ENCODE data around the gene FEZ2.
"Not testable (repeated sequence)": the region's sequence is repeated elsewhere in the genome, so short reads cannot be mapped to it uniquely, and the experiment has no call there.

The FEZ2 gene, protein sequence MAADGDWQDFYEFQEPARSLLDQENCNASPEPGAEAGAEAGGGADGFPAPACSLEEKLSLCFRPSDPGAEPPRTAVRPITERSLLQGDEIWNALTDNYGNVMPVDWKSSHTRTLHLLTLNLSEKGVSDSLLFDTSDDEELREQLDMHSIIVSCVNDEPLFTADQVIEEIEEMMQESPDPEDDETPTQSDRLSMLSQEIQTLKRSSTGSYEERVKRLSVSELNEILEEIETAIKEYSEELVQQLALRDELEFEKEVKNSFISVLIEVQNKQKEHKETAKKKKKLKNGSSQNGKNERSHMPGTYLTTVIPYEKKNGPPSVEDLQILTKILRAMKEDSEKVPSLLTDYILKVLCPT

DNA sequence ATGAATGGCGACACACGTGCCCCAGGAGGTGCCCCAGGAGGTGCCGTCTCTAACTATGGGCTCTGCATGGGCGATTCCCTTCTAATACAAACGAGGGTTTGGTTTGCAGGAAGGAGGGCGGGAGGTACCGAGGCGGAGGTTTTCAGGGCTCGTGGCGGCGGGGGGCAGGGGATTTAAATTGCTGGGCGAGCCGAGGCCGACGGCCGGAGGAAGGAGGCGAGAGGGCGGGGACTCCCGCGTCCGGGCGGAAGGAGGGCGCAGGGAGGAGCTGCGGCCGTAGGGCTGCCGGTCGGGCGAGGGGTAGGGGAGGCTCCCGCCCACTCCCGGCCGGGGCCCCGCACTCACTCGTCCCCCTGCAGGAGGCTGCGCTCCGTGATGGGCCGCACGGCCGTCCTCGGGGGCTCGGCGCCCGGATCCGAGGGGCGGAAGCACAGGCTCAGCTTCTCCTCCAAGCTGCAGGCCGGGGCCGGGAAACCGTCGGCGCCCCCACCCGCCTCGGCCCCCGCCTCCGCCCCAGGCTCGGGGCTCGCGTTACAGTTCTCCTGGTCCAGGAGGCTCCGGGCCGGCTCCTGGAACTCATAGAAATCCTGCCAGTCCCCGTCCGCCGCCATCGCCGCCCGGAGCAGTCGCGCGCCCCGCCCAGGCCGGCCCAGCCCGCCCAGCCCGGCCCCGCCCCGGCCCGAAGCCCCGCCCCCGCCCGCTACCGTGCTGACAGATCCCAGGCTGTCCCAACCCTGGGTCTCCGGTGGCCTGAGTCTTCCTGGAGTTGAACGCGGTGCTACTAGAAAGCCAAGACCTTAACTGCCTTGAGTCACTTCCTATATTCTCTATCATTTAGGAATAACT, at the start of gene FEZ2:
TSS of gene FEZ2 (minus strand) at position 637 of the 846 bp plus-strand sequence. CDS start at position 611, 26 bp downstream.
- DNase-seq = peak; percentile 43

DNA sequence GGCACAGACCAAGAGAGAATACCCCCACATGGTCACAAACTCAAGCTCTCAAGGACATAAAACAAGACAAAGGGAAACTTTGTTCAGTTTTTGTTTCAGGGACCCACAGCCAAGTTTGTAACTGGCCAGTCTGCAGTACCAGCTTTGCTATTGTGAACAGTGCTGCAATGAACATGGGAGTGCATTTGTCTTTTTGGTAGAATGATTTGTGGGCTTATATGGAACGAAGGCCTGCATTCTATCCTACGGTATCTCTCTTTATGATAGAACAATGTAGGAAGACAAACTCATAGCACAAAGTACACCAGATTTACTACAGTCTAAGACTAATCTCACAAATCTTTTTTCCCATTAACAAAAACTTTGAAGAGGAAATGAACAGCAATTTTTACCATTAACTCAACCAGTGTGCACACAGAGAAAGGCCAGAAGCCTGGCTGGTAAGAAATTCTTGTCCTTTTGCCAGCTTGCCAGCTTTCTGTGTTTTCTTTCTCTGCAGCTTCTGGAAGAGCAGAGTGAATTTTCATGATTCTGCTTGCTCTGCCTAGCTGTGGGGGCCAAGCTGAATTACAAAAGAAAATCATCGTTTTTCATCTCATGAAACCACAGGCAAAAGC, 37.1 kb upstream of the FEZ2 start:
- no peak for DNase-seq

DNA sequence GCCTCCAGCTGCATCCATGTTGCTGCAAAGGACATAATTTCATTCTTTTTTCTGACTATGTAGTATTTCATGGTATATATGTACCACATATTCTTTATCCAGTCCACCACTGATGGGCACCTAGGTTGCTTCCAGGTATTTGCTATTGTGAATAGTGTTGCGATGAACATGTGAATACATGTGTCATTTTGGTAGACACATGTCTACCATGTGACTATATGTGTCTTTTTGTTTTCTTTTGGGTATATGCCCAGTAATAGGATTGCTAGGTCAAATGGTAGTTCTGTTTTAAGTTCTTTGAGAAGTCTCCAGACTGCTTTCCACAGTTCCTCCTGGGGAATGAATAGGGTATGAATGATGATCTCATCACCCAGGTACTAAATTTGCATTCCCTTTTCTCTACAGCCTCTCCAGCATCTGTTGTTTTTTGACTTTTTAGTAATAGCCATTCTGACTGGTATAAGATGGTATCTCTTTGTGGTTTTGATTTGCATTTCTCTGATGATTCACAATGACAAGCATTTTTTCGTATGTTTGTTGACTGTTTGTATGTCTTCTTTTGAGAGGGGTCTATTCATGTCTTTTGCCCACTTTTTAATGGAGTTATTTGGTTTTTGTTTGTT, 35.6 kb upstream of the FEZ2 start:
- DNase-seq = no peak

DNA sequence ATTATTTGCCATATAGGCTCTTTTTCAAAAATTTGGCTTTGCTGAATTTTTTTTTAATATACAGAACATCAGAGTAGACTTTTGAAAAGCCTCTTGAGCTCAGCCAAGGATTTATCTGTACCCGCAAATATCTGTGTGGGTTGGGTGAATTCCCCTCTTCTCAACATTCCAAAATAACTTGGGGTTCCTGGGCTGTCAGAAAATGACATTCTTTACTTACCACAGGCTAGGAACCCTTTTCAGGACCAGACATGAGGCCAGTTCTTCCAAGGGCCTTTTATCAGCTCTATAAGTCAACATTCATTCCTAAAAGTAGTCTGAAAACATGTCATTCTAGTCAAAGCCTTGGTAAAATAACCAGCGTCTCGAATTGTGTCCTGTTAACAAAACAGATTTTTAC, 28.8 kb upstream of the FEZ2 start:
- DNase-seq = no peak

DNA sequence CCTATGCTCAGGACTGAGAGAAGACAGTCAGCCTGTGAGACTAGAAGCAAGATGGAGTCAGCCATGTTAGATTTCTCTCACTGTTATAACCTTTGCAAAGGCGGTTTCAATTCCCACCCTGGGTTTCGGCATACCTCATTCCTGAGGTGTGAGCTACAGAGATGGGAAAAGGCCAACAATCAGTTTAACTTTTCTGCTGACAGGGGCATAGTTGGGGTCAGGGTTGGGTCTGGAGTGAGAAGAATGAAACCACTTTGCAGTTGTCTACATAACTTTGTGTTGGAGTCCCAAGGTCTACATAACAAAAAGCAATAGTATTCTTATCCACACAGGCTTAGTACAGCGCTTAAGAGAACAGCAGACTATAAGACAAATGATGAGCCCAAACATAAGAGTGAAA, 28.1 kb upstream of the FEZ2 start:
- no peak for DNase-seq

DNA sequence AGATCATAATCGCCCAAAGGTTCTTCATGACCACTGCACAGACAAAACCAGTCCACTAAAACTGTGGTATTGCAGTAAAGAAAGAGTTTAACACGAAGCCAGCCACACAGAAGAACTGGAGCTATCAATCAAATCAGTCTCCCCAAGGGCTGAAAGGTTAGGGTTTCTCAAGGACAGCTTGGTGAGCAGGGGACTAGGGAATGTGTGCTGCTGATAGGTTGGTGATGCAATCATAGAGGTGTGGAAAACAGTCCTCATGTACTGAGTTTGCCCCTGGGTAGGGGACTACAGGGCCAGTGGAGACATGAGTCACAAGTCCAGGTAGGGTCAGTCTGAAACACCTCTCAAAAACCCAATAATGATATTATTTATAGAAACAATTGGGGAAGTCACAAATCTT, 27.3 kb upstream of the FEZ2 start:
- DNase-seq = no peak

DNA sequence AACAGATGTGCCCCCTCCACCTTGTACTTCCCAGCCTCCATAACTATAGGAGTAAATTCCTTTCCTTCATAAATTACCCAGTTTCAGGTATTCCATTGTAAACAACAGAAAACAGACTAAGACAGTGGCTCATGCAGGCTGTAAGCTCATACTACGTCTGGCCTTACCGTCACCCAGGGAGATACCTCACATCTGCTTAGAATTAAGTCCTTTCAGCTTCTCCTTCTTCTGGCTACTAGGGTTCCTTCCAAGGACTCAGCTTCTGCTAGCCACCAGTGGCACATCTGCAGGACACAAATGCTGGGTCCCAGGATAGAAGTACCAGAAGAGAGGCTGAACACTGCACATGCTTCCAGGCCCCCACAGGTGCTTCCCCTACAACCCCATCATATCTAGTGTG, 22.4 kb upstream of the FEZ2 start:
- DNase-seq = no peak

GRCh38 chr2:36618381-36618780, 20.4 kb upstream of the FEZ2 start:
- no peak for DNase-seq

- no peak for DNase-seq
Observed at GRCh38 chr2:36616947-36617346, 19.0 kb upstream of the FEZ2 start.

DNA sequence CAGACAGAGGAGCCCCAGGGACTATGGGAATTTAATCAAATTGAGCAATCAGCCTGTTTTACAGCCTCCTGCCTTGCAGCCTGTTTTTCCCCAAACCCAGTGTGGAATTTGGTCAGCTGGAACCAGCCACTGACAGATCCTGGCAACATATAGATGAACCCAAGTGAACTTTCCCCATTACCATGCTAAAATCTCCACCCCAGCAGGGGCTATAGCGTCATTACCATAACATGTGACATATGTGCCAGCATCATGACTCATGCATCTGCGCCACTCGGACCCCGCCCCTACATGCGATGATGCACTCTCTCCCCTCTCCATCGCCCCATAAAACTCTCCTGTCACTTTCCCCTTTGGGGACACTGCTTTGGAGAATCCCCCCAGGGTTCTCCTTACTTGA, 17.3 kb upstream of the FEZ2 start:
- DNase-seq = no peak

DNA sequence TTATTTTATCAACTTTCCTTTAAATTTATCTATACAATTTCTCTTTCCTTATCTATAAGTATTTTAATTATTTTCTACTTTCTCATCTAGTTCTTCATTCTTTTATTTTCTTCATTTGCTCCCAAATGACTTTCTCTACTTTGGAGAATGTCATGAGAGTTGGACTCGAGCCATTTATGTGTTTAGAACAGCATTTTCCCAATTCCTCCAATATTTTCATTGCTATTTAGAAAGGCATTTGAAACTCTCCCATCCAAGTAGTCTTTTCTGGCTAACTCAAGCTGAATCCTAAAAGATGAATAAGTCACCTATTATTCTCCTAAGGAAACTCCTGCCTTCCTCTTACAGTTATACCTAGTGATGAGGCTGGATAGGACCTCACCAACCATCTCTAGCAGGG, 15.8 kb upstream of the FEZ2 start:
- no peak for DNase-seq

- DNase-seq = no peak
Observed at GRCh38 chr2:36611316-36611990, 13.5 kb upstream of the FEZ2 start.

DNA sequence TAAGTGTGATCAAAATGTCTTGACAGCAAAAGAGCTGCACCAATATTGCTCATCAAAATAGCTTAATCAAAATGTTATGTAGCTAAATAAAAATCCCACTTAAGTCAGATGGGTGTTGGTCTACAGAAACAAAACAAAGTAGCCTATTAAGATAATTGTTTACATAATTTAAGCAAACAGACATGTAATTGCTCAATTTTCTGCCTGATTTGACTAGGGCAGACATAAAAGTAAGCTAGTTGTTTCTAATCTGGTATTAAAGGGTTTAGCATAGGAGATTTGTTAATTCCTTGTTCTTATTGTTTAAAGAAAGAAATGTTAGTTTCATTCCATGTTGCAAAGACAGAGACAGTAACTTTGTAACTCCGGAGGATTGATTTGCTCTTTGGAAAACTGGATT, 11.5 kb upstream of the FEZ2 start:
- no peak for DNase-seq

DNA sequence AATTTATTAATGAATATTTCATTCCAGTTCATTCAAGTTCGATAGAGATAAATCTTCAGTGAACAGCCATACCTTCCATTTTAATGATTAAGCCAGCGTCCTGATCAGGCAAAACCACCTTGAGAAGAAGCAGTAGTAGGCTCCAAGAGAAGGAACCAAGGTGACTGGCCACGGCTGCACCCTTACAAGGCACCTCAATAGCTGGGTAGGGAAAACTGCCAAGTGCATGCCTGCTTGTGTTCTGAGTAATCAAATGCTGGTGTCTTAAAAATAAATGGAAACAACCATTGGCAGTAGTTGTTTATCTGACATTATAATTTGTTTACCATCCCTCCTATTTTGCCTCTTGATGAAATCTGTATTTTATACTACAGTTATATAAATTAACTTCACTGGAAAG, 10.0 kb upstream of the FEZ2 start:
- no peak for DNase-seq

- no peak for DNase-seq
Observed at GRCh38 chr2:36606925-36607324, 9.0 kb upstream of the FEZ2 start.

DNA sequence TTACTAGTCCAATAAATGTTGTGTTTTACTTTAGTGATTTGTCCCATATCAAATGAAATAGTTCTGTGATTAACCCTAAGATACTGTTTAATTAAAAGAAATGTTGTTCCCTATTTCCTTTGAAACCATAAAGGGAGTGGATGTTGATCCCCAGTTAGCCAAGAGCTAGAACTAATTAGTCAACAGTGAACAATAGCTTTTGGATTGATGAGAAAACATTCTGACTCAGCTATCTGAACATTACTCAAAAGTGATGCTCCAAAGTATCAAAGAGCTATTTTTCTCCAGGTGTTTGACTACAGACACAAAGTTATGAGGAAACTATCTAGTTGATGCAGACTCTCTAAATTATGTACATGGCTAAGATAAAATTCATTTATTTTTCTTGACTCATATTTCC, 7.3 kb upstream of the FEZ2 start:
- no peak for DNase-seq

- not testable (repeated sequence) for DNase-seq
Observed at GRCh38 chr2:36603629-36604028, 5.7 kb upstream of the FEZ2 start.

- DNase-seq = no peak
Observed at GRCh38 chr2:36597003-36597531, 901 bp downstream of the FEZ2 start.

DNA sequence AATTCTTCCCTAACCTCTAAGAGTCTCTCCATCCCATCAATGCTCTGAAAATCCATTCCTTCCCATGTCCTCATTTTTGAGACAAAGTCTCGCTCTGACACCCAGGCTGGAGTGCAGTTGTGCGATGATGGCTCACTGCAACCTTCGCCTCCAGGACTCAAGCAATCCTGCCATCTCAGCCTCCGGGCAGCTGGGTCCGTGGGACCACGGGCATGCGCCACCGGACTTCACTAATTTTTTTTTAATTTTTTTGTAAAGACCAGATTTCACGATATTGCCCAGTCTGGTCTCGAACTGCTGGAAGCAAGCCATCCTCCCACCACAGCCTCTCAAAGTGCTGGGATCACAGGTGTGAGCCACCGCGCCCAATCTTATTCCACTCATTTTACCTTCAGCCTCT, 1.6 kb downstream of the FEZ2 start:
- no peak for DNase-seq

DNA sequence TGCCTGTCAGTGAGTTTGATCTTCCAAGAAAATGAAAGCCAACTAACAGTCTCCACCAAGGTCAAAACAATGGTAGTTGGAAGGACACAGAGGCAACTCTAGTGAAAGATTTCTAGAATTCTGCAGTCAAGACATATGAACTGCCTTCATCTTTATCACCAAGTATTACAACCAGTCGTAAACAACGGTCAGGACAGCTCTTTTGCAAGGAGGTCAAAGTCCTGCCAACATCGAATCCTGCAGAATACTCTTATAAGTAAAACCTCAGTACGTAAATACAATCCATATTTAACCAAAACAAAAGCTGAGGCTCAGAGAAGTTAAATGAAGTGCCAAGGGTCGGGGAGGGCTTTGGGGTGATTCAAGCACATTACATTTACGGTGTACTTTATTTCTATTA, 3.1 kb downstream of the FEZ2 start:
- no peak for DNase-seq

DNA sequence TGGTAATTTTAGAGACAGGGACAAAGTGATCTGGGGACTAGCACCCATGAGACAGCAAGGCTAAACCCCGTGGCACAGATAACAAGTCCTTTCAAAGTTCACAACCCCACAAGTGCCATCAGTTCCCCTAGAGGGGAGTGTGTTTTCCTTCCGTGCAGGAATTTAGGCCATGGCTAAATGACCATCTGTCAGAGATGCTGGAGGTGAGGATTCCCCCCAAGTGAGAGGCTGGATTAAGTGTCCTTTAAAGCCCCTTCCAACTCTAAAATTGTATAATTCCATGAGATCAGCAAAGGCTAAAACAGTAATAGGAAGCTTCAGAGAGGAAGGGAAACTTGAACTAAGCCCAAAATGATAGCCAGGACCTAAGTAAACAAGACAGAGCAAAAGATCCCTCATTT, 8.7 kb downstream of the FEZ2 start:
- no peak for DNase-seq

DNA sequence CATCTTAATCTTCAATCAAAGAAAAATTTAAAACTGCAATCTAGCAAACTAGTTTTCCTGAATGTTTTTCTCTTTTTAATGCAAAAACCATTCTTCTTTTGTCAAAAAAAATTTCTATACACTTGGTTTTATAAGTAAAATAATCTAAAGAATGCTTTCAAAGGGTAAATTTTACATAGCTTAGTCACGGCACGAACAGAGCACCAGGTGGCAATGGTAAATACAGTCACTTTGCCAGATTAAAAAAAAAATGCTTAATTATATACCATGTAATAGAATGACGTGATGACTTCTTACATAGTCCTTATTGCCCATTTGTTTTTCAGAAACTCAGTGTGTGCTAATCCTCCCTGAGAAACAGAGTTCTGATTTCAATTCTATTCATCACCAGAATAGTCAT, 10.4 kb downstream of the FEZ2 start:
- DNase-seq = no peak

GRCh38 chr2:36587101-36587500, 10.9 kb downstream of the FEZ2 start:
- no peak for DNase-seq

All from NCI-H2029 (cell line).